HG02642 (cell line): ENCODE results near the gene FARS2.

Experiments
- ATAC-seq: cut with Tn5 transposase; IDR thresholded peaks from one replicate; pipeline ENCODE4 v1.9.1; 2021; ENCODE audit warnings: mild to moderate bottlenecking; ENCODE audit not compliant: unreplicated experiment, poor library complexity

FARS2 gene

GRCh38 chr6:5248302-5249098, 12.8 kb upstream of the FARS2 start:
- ATAC-seq = no peak

- ATAC-seq = no peak
Observed at GRCh38 chr6:5249451-5250122, 11.7 kb upstream of the FARS2 start.

GRCh38 chr6:5250451-5250850, 10.9 kb upstream of the FARS2 start:
- no peak for ATAC-seq

- ATAC-seq = no peak
Observed at GRCh38 chr6:5250911-5251310, 10.4 kb upstream of the FARS2 start.

GRCh38 chr6:5256952-5257351, 4.4 kb upstream of the FARS2 start:
- ATAC-seq = no peak

- ATAC-seq = no peak
Observed at GRCh38 chr6:5257400-5257799, 3.9 kb upstream of the FARS2 start.

- no peak for ATAC-seq
Observed at GRCh38 chr6:5259428-5259827, 1.9 kb upstream of the FARS2 start.

- ATAC-seq = peak; percentile 66
Observed at GRCh38 chr6:5260111-5260620, 1.1 kb upstream of the FARS2 start.

GRCh38 chr6:5261545-5262109, 314 bp downstream of the FARS2 start:
- no peak for ATAC-seq

GRCh38 chr6:5266423-5266822, 5.1 kb downstream of the FARS2 start:
- ATAC-seq = no peak

GRCh38 chr6:5270093-5270680, 8.9 kb downstream of the FARS2 start:
- no peak for ATAC-seq

- ATAC-seq = no peak
Observed at GRCh38 chr6:5271926-5272325, 10.6 kb downstream of the FARS2 start.

- ATAC-seq = no peak
Observed at GRCh38 chr6:5274231-5274630, 12.9 kb downstream of the FARS2 start.

GRCh38 chr6:5275497-5275896, 14.2 kb downstream of the FARS2 start:
- no peak for ATAC-seq

- no peak for ATAC-seq
Observed at GRCh38 chr6:5276581-5276980, 15.3 kb downstream of the FARS2 start.

- no peak for ATAC-seq
Observed at GRCh38 chr6:5277589-5277988, 16.3 kb downstream of the FARS2 start.

- ATAC-seq = peak; percentile 52
Observed at GRCh38 chr6:5278047-5278446, 16.7 kb downstream of the FARS2 start.

- ATAC-seq = no peak
Observed at GRCh38 chr6:5278565-5279120, 17.3 kb downstream of the FARS2 start.

GRCh38 chr6:5279891-5280338, 18.6 kb downstream of the FARS2 start:
- no peak for ATAC-seq

- no peak for ATAC-seq
Observed at GRCh38 chr6:5280920-5281319, 19.6 kb downstream of the FARS2 start.

- ATAC-seq = no peak
Observed at GRCh38 chr6:5282191-5282623, 20.9 kb downstream of the FARS2 start.
